ENCODE results near the gene SLC38A4.
A peak's percentile ranks its signal among the peaks of the same experiment; 100 is the strongest.
"Not testable (repeated sequence)": the region's sequence is repeated elsewhere in the genome, so short reads cannot be mapped to it uniquely, and the experiment has no call there.

Gene SLC38A4

GRCh38 chr12:46773586-46774321 is 52.0 kb downstream of the SLC38A4 start:
- DNase-seq, result no peak

- DNase-seq, result no peak
Measured at GRCh38 chr12:46771268-46771827, 54.4 kb downstream of the SLC38A4 start.

GRCh38 chr12:46770501-46771183 is 55.2 kb downstream of the SLC38A4 start:
- no peak for DNase-seq

GRCh38 chr12:46764005-46764404 is 61.8 kb downstream of the SLC38A4 start:
- DNase-seq, result no peak

- DNase-seq, result peak in 1 of 3 donors; percentile 17
Measured at GRCh38 chr12:46763230-46763629, 62.6 kb downstream of the SLC38A4 start.

GRCh38 chr12:46754550-46754949 is 71.2 kb downstream of the SLC38A4 start:
- DNase-seq, result no peak

- no peak for DNase-seq
Measured at GRCh38 chr12:46752396-46752795, 73.4 kb downstream of the SLC38A4 start.

- DNase-seq, result no peak
Measured at GRCh38 chr12:46751173-46751572, 74.6 kb downstream of the SLC38A4 start.

GRCh38 chr12:46749322-46749721 is 76.5 kb downstream of the SLC38A4 start:
- no peak for DNase-seq

- DNase-seq, result no peak
Measured at GRCh38 chr12:46744283-46744682, 81.5 kb downstream of the SLC38A4 start.

- DNase-seq, result no peak
Measured at GRCh38 chr12:46743456-46743855, 82.3 kb downstream of the SLC38A4 start.

- not testable (repeated sequence) for DNase-seq
Measured at GRCh38 chr12:46742271-46742670, 83.5 kb downstream of the SLC38A4 start.

GRCh38 chr12:46725332-46725731 is 100.5 kb downstream of the SLC38A4 start:
- peak; percentile 15 to 24 (median 18) for DNase-seq

- DNase-seq, result no peak
Measured at GRCh38 chr12:46723629-46724419, 102.0 kb downstream of the SLC38A4 start.

GRCh38 chr12:46722394-46723185 is 103.2 kb downstream of the SLC38A4 start:
- DNase-seq, result no peak

- DNase-seq, result no peak
Measured at GRCh38 chr12:46718495-46718894, 107.3 kb downstream of the SLC38A4 start.

- DNase-seq, result no peak
Measured at GRCh38 chr12:46717868-46718267, 107.9 kb downstream of the SLC38A4 start.

- no peak for DNase-seq
Measured at GRCh38 chr12:46717159-46717558, 108.6 kb downstream of the SLC38A4 start.
